HCT116 (cell line): ENCODE results near the gene FAM163B. TPM values are rescaled to one million over a fixed set of nuclear protein-coding genes. Genes with fewer than 3 reads are reported as not detected.

Experiments
- ATAC-seq: fragments of 200-7000 bp; cut with Tn5 transposase; 2 replicates; pipeline ENCODE4 v1.9.1; 2020; ENCODE audit warnings: mild to moderate bottlenecking, moderate library complexity
- BruUV-seq: library from RNA; stranded (reverse); fragments of 400-500 nt; replicated peaks from 2 replicates; lab custom pipeline; 2021; lab: Mats Ljungman, UMichigan
- CTCF ChIA-PET: fragments of 300-600 bp; sonication (Branson Sonifier 250); formaldehyde crosslinking; loops from one replicate; lab custom pipeline; 2021; ENCODE audit warnings: antibody characterized with exemption; lab: Charles Lee
- POLR2A ChIA-PET: fragments of 300-600, 350-600 bp; sonication (Branson Sonifier 250); formaldehyde crosslinking; loops from one replicate; lab custom pipeline; 2021; ENCODE audit warnings: antibody characterized with exemption; lab: Charles Lee
- RAD21 ChIA-PET, 2 experiments: fragments of 300-600 bp; sonication (Branson Sonifier 250); formaldehyde crosslinking; loops; one replicate each; lab custom pipeline; 2023; ENCODE audit warnings: low total read pairs in 2 of 2; ENCODE audit not compliant: uncharacterized antibody in 2 of 2, unreplicated experiment in 2 of 2, low non-redundant PET in 1 of 2; lab: Charles Lee
- DNase-seq: peaks from one replicate; pipeline ENCODE4 v3.0.0-alpha.2; 2010; ENCODE audit warnings: low read depth, low spot score
- H2AFZ ChIP-seq: fragments of 200-600 bp; shearing (Covaris generic), sonication (generic); 2 replicates; pipeline ENCODE4 v1.6.1; 2017; ENCODE audit warnings: low read depth, mixed run types, mixed read lengths, antibody characterized with exemption, low read length; ENCODE audit not compliant: poor library complexity, severe bottlenecking
- H3K27ac ChIP-seq: 2 replicates; pipeline ENCODE4 v1.5.1; 2012; ENCODE audit warnings: low read depth, low read length
- H3K27me3 ChIP-seq: fragments of 200-600 bp; sonication (generic); 2 replicates; pipeline ENCODE4 v1.6.1; 2016; ENCODE audit warnings: mixed run types, low read length, mixed read lengths; ENCODE audit not compliant: insufficient read depth
- H3K36me3 ChIP-seq, 2 experiments: fragments of 200-500 bp in 1 of 2; fragments of 200-600 bp in 1 of 2; sonication (Bioruptor generic) in 1 of 2; sonication (generic) in 1 of 2; 2 replicates each; pipeline versions ENCODE4 v1.5.1 to v1.6.1; 2014 to 2016; ENCODE audit warnings: low read length in 2 of 2, inconsistent platforms in 1 of 2, mixed read lengths in 1 of 2, mixed run types in 1 of 2; ENCODE audit not compliant: insufficient read depth in 2 of 2, control insufficient read depth in 1 of 2
- H3K4me1 ChIP-seq, 2 experiments: fragments of 200-600 bp in 1 of 2; sonication (generic) in 1 of 2; 2 replicates each; pipeline versions ENCODE4 v1.5.1 to v1.6.1; 2012 to 2017; ENCODE audit warnings: low read length in 2 of 2, inconsistent platforms in 1 of 2, mild to moderate bottlenecking in 1 of 2, mixed read lengths in 1 of 2, mixed run types in 1 of 2, moderate library complexity in 1 of 2; ENCODE audit not compliant: insufficient read depth in 2 of 2, control insufficient read depth in 1 of 2
- H3K4me2 ChIP-seq: fragments of 200-600 bp; sonication (generic); 2 replicates; pipeline ENCODE4 v1.6.1; 2017; ENCODE audit warnings: mixed run types, low read length, mixed read lengths
- H3K4me3 ChIP-seq, 2 experiments: fragments of 200-600 bp in 1 of 2; sonication (generic) in 1 of 2; replicated peaks in 1 of 2; 2 replicates each; pipeline ENCODE4 v1.5.1; 2011 to 2016; ENCODE audit warnings: low read length in 2 of 2, control low read depth in 1 of 2, low read depth in 1 of 2, mild to moderate bottlenecking in 1 of 2, mixed read lengths in 1 of 2, mixed run types in 1 of 2
- H3K79me2 ChIP-seq: fragments of 200-600 bp; sonication (generic); 2 replicates; pipeline ENCODE4 v1.6.1; 2017; ENCODE audit warnings: mild to moderate bottlenecking, mixed run types, low read length, moderate library complexity, mixed read lengths; ENCODE audit not compliant: insufficient read depth
- H3K9ac ChIP-seq: fragments of 200-600 bp; sonication (generic); 2 replicates; pipeline ENCODE4 v1.6.1; 2016; ENCODE audit warnings: low read length, mixed read lengths
- H3K9me2 ChIP-seq: fragments of 200-600 bp; sonication (generic), shearing (Covaris generic); 2 replicates; pipeline ENCODE4 v1.6.1; 2017; ENCODE audit warnings: mixed run types, mild to moderate bottlenecking, moderate library complexity; ENCODE audit not compliant: insufficient read depth
- H3K9me3 ChIP-seq, 2 experiments: fragments of 200-500 bp in 1 of 2; fragments of 200-600 bp in 1 of 2; sonication (Bioruptor generic) in 1 of 2; sonication (generic) in 1 of 2; 2 replicates each; pipeline ENCODE4 v1.6.1; 2014 to 2017; ENCODE audit warnings: low read length in 2 of 2, mixed read lengths in 2 of 2, inconsistent platforms in 1 of 2, low read depth in 1 of 2, mild to moderate bottlenecking in 1 of 2, mixed run types in 1 of 2, moderate library complexity in 1 of 2; ENCODE audit not compliant: control insufficient read depth in 1 of 2, insufficient read depth in 1 of 2
- H4K20me1 ChIP-seq: fragments of 200-600 bp; sonication (generic), shearing (Covaris generic); 2 replicates; pipeline ENCODE4 v1.6.1; 2017; ENCODE audit warnings: mixed run types, mild to moderate bottlenecking, moderate library complexity; ENCODE audit not compliant: insufficient read depth
- CBX3 ChIP-seq: IDR thresholded peaks from 2 replicates; pipeline ENCODE4 v1.6.1; 2012; ENCODE audit warnings: low read depth
- CEBPB ChIP-seq: IDR thresholded peaks from 2 replicates; pipeline ENCODE4 v1.6.1; 2012; ENCODE audit warnings: low read depth
- EGR1 ChIP-seq: IDR thresholded peaks from 2 replicates; pipeline ENCODE4 v1.6.1; 2012; ENCODE audit warnings: low read depth
- FOSL1 ChIP-seq: IDR thresholded peaks from 2 replicates; pipeline ENCODE4 v1.6.1; 2012; ENCODE audit warnings: low read depth
- POLR2AphosphoS5 ChIP-seq: IDR thresholded peaks from 2 replicates; pipeline ENCODE4 v1.6.1; 2011; ENCODE audit warnings: mild to moderate bottlenecking, low read depth, low read length, moderate library complexity
- REST ChIP-seq: IDR thresholded peaks from 2 replicates; pipeline ENCODE4 v1.6.1; 2012; ENCODE audit warnings: low read depth
- YY1 ChIP-seq: IDR thresholded peaks from 2 replicates; pipeline ENCODE4 v1.6.1; 2011; ENCODE audit warnings: low read length, low read depth, moderate library complexity, mild to moderate bottlenecking; ENCODE audit not compliant: insufficient replicate concordance; ENCODE audit errors: extremely low read depth
- intact Hi-C: fragments of 100-400 bp; cut with micrococcal nuclease; formaldehyde crosslinking; loops from 2 replicates; pipeline ENCODE4 v1.10.0; 2022
- total RNA-seq: library from RNA; stranded (reverse); gene quantifications from one replicate; pipeline ENCODE4 v1.2.1, GENCODE V29; 2021; ENCODE audit not compliant: unreplicated experiment
- TF ChIP-seq, protein P1 (sequence below): IDR thresholded peaks from 2 replicates; pipeline ENCODE4 v1.6.1; 2012
- TF ChIP-seq, protein P2 (sequence below): IDR thresholded peaks from 2 replicates; pipeline ENCODE4 v1.6.1; 2011; ENCODE audit warnings: mild to moderate bottlenecking, low read length, moderate library complexity; ENCODE audit not compliant: insufficient replicate concordance; ENCODE audit errors: extremely low read depth
- TF ChIP-seq, protein P3 (sequence below), 3 experiments: fragments of 200-600 bp in 1 of 3; sonication (generic) in 1 of 3; IDR thresholded peaks in 2 of 3; conservative IDR thresholded peaks in 1 of 3; 2 replicates each; pipeline ENCODE4 v1.5.1; 2012 to 2017; ENCODE audit warnings: low read depth in 2 of 3, low read length in 2 of 3, antibody characterized with exemption in 1 of 3, borderline replicate concordance in 1 of 3, control low read depth in 1 of 3, mild to moderate bottlenecking in 1 of 3, mixed read lengths in 1 of 3, mixed run types in 1 of 3, moderate library complexity in 1 of 3; ENCODE audit not compliant: insufficient read depth in 1 of 3
- TF ChIP-seq, protein P4 (sequence below): IDR thresholded peaks from 2 replicates; pipeline ENCODE4 v1.6.1; 2012

The FAM163B gene
- total RNA-seq, 1 experiment from 2014 or later: not detected

DNA sequence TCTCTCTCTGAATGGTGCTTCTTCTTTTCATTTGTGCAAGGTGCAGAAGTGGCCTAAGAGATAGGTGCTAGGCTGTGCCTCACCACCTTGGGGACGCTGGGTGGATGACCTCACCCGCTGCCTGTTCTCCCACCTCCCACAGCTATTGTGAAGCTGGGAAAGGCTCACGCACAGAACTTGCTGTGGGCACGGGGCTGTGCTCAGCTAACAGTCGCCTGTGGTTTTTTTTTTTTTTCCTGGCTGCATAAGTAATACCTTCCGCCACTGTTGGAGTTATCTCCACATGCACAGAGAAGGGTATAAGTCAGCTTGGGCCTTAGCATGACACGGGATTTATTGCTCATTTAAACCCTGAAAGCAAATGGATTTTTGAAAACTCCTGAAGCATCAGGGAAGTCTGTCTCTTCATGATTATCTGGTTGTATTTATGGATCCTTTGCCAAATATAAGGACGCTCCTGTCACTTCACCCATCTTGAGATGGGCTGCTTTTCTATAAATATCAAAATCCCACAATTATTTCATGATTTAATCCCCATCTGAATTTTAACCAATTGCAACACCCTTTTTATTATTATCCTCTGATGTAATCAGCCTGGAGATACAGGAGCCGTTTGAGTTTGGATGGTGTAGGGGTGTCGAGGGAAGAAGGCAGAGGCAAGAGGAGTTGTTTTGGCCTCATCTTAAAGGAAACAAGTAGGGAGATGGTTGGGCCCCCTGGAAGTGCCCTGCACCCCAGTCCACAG, 36.0 kb upstream of the FAM163B start:
- ATAC-seq (no peak), DNase-seq (no peak)
- Histone ChIP-seq H3K4me3 (no peak overlapping the region), H3K4me2 (no peak overlapping the region), H3K9me3 (no peaks in the 10 kb centered on the region), H3K9ac (no peak overlapping the region), H4K20me1 (no peaks in the 10 kb centered on the region), H3K36me3 (no peaks in the 10 kb centered on the region), H3K79me2 (no peaks in the 10 kb centered on the region), H3K27me3 (peaks cover 25% of the 10 kb centered on the region; the same call in 1 of the 2 replicates), H3K4me1 (no peaks in the 10 kb centered on the region), H2AFZ (no peak overlapping the region), H3K27ac (no peak overlapping the region), H3K9me2 (no peaks in the 10 kb centered on the region)
- intact Hi-C loops: no loop called here
- CTCF ChIA-PET: no interaction called here
- TF ChIP-seq, protein P1, sequence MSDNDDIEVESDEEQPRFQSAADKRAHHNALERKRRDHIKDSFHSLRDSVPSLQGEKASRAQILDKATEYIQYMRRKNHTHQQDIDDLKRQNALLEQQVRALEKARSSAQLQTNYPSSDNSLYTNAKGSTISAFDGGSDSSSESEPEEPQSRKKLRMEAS: no peak
- TF ChIP-seq, protein P2, sequence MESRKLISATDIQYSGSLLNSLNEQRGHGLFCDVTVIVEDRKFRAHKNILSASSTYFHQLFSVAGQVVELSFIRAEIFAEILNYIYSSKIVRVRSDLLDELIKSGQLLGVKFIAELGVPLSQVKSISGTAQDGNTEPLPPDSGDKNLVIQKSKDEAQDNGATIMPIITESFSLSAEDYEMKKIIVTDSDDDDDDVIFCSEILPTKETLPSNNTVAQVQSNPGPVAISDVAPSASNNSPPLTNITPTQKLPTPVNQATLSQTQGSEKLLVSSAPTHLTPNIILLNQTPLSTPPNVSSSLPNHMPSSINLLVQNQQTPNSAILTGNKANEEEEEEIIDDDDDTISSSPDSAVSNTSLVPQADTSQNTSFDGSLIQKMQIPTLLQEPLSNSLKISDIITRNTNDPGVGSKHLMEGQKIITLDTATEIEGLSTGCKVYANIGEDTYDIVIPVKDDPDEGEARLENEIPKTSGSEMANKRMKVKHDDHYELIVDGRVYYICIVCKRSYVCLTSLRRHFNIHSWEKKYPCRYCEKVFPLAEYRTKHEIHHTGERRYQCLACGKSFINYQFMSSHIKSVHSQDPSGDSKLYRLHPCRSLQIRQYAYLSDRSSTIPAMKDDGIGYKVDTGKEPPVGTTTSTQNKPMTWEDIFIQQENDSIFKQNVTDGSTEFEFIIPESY: no peak
- TF ChIP-seq, protein P3, sequence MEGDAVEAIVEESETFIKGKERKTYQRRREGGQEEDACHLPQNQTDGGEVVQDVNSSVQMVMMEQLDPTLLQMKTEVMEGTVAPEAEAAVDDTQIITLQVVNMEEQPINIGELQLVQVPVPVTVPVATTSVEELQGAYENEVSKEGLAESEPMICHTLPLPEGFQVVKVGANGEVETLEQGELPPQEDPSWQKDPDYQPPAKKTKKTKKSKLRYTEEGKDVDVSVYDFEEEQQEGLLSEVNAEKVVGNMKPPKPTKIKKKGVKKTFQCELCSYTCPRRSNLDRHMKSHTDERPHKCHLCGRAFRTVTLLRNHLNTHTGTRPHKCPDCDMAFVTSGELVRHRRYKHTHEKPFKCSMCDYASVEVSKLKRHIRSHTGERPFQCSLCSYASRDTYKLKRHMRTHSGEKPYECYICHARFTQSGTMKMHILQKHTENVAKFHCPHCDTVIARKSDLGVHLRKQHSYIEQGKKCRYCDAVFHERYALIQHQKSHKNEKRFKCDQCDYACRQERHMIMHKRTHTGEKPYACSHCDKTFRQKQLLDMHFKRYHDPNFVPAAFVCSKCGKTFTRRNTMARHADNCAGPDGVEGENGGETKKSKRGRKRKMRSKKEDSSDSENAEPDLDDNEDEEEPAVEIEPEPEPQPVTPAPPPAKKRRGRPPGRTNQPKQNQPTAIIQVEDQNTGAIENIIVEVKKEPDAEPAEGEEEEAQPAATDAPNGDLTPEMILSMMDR (IDR thresholded peaks at IDR 0.05 in 2 of 3, conservative IDR thresholded peaks at IDR 0.05 in 1 of 3; ENCODE audit: borderline replicate concordance in 1 of 3, insufficient read depth in 1 of 3, low read depth in 2 of 3, low read length in 2 of 3): no peak
- no peak for TF ChIP-seq CBX3
- no peak for TF ChIP-seq YY1
- TF ChIP-seq FOSL1: no peak
- TF ChIP-seq, protein P4, sequence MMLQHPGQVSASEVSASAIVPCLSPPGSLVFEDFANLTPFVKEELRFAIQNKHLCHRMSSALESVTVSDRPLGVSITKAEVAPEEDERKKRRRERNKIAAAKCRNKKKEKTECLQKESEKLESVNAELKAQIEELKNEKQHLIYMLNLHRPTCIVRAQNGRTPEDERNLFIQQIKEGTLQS: no peak
- no peak for TF ChIP-seq POLR2AphosphoS5
- no peak for TF ChIP-seq CEBPB
- no peak for TF ChIP-seq EGR1
- TF ChIP-seq REST: no peak
- RAD21 ChIA-PET: no interaction called here
- no TSS peak for BruUV-seq
- POLR2A ChIA-PET: no interaction called here
